Activated T-cell treated with anti-CD3 and anti-CD28 coated beads, Interleukin-2, amount 50 U/mL, for 72 hours (primary cell): ENCODE results near the gene ABHD17C. TPM values are rescaled to one million over a fixed set of nuclear protein-coding genes. Genes with fewer than 3 reads are reported as not detected.
"Not testable (repeated sequence)": the region's sequence is repeated elsewhere in the genome, so short reads cannot be mapped to it uniquely, and the experiment has no call there.

ENCODE experiments used
- ATAC-seq, 2 donors: fragments of 150-1000 bp; cut with Tn5 transposase; replicated peaks in 1 of 2; 2 replicates each; pipeline ENCODE4 v1.10.0; 2021; ENCODE audit warnings: moderate library complexity in 2 of 2, mild to moderate bottlenecking in 1 of 2
- DNase-seq, 2 donors: peaks; one replicate each; pipeline ENCODE4 v3.0.0; 2021 to 2022; ENCODE audit warnings: mixed read lengths in 1 of 2
- H3K27ac Mint-ChIP-seq: one replicate; pipeline ENCODE4 v1.8.0; 2022; ENCODE audit warnings: mild to moderate bottlenecking, moderate library complexity, mixed read lengths
- H3K27me3 Mint-ChIP-seq: one replicate; pipeline ENCODE4 v1.8.0; 2022; ENCODE audit warnings: low read depth, mixed read lengths
- H3K36me3 Mint-ChIP-seq, 2 donors: one replicate each; pipeline ENCODE4 v1.8.0; 2022; ENCODE audit warnings: mixed read lengths in 2 of 2, mild to moderate bottlenecking in 1 of 2; ENCODE audit not compliant: insufficient read depth in 2 of 2
- H3K4me1 Mint-ChIP-seq: one replicate; pipeline ENCODE4 v1.8.0; 2022; ENCODE audit warnings: low read depth, mixed read lengths
- H3K4me3 Mint-ChIP-seq, 2 donors: one replicate each; pipeline ENCODE4 v1.8.0; 2022; ENCODE audit warnings: mild to moderate bottlenecking in 2 of 2, mixed read lengths in 2 of 2, moderate library complexity in 2 of 2
- H3K9me3 Mint-ChIP-seq, 2 donors: one replicate each; pipeline ENCODE4 v1.8.0; 2022; ENCODE audit warnings: mixed read lengths in 2 of 2
- total RNA-seq, 2 donors: library from RNA; stranded (reverse); gene quantifications; one replicate each; pipeline ENCODE4 v1.2.3, GENCODE V29; 2022

The ABHD17C gene
- total RNA-seq, 2 donors from 2014 or later, result 7.0 to 9.1 TPM

DNA sequence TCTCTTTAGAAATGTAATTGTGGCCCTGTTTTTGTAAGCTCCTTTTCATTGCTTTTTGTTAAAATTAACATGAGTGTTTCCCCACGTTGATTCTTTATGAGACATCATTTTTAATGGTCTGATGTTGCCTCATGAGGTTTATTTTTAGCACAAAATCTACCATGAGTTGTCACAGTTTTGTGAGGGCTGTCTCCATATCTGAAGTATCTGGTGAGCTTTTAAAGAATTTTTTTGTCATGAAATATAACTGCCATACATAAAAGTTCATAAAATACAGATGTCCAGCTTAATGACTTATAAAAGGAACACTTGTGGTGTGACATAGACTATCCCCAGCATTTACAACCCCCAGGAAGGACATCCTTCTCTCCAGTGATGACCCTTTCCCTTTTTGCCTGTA is 49.7 kb downstream of the ABHD17C start:
- Mint-ChIP-seq H3K27me3 (no peaks in the 10 kb centered on the region), H3K9me3 (peaks cover 0 to 2% of the 10 kb centered on the region in 2 donors), H3K27ac (no peak overlapping the region), H3K4me3 (no peak overlapping the region), H3K4me1 (no peaks in the 10 kb centered on the region), H3K36me3 (peaks cover 2 to 5% of the 10 kb centered on the region in 2 donors)
- ATAC-seq (no peak), DNase-seq (no peak)

GRCh38 chr15:80745888-80746287 is 50.8 kb downstream of the ABHD17C start:
- no peak for ATAC-seq
- peaks cover 0 to 2% of the 10 kb centered on the region in 2 donors for H3K9me3 Mint-ChIP-seq
- no peaks in the 10 kb centered on the region for H3K27me3 Mint-ChIP-seq
- no peak for DNase-seq
- peaks cover 3 to 5% of the 10 kb centered on the region in 2 donors for H3K36me3 Mint-ChIP-seq
- peak overlapping the region; percentile 94 for H3K27ac Mint-ChIP-seq
- H3K4me1 Mint-ChIP-seq, result no peaks in the 10 kb centered on the region
- H3K4me3 Mint-ChIP-seq, result no peak overlapping the region

DNA sequence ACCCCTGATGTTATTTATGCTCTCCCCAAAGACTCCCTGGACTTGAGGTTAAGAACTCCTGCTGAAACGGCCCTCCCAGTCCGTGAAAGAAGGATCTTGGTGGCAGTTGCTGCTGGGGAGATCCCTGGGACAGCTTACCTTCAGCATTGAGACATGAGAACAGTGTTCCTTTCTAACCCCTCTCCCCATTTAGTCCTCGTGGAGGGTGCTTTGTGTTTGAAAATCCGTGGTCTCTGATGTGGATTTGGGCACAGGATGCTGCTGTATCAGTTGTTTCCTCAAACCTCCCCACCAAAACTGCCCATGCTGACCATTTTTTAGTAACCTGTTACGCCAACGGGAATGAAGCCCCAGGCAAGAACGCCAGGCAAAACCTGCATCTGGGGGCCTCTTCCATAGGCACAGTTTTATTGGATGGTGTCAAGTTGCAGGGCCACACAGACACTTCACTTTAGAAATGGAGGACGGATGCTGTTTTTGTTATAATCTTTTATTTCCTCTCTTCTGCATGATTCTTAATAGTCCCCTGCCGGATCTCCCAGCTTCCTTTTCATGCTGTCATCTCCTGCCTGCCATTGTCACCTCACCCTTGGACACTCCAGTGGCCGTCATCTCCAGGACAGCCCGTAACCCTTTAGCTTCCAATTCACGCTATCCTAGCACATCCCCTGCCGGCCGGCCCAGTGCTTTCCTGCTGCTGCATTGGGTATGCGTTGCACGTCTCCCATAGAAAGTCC is 52.4 kb downstream of the ABHD17C start:
- H3K27me3 Mint-ChIP-seq, result no peaks in the 10 kb centered on the region
- H3K9me3 Mint-ChIP-seq, result peaks cover 0 to 2% of the 10 kb centered on the region in 2 donors
- H3K36me3 Mint-ChIP-seq, result peaks cover 3 to 5% of the 10 kb centered on the region in 2 donors
- no peaks in the 10 kb centered on the region for H3K4me1 Mint-ChIP-seq
- ATAC-seq (no peak), DNase-seq (no peak)
- no peak overlapping the region for H3K27ac Mint-ChIP-seq
- H3K4me3 Mint-ChIP-seq, result no peak overlapping the region

- no peak overlapping the region for H3K27ac Mint-ChIP-seq
- no peaks in the 10 kb centered on the region for H3K27me3 Mint-ChIP-seq
- H3K36me3 Mint-ChIP-seq, result peaks cover 3 to 5% of the 10 kb centered on the region in 2 donors
- no peak overlapping the region for H3K4me3 Mint-ChIP-seq
- ATAC-seq, result no peak
- no peaks in the 10 kb centered on the region for H3K4me1 Mint-ChIP-seq
- DNase-seq, result no peak
- H3K9me3 Mint-ChIP-seq, result peaks cover 0 to 2% of the 10 kb centered on the region in 2 donors
Measured at GRCh38 chr15:80749589-80749988, 54.5 kb downstream of the ABHD17C start.

DNA sequence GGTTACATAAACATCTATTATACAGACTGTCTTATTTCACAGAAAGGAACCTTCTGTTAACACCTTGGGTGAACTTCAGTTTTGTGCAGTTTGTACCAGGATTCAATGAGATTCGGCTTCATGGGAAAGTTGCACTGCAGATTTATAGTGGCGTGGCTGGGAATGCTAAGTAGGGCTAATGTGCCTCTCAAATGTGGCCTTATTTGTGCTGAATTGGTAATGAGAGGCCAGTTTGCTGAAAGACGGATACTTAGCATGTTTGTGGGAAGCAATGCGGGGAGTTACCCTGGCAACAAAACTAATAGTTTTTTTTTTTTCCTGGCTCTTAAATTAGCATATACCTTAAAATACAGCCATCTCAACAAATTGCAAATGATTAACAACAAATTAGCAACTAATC is 55.5 kb downstream of the ABHD17C start:
- ATAC-seq, result no peak
- DNase-seq, result no peak
- H3K27ac Mint-ChIP-seq, result no peak overlapping the region
- H3K9me3 Mint-ChIP-seq, result peaks cover 0 to 2% of the 10 kb centered on the region in 2 donors
- no peaks in the 10 kb centered on the region for H3K27me3 Mint-ChIP-seq
- peaks cover under 1% of the 10 kb centered on the region for H3K4me1 Mint-ChIP-seq
- no peak overlapping the region for H3K4me3 Mint-ChIP-seq
- H3K36me3 Mint-ChIP-seq, result peaks cover 3 to 5% of the 10 kb centered on the region in 2 donors

DNA sequence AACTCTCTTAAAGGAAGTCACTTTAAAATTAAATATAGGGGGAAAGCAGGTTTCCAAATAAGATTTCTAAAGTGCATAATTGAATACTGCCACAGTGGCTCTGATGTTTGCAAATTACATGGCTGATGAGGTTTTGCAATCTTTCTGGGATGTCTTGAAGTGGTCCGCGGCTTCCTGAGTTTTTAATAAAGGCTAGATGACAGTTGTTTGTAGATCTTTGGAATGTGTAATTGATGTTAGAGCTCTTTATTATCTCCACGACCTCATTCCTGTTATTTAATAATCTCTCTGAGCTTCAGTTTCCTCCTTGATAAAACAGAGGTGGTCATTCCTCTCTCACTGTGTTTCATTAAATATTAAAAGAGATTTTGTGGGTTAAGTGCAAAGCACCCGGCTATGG is 57.1 kb downstream of the ABHD17C start:
- DNase-seq (no peak), ATAC-seq (no peak)
- Mint-ChIP-seq H3K27ac (no peak overlapping the region), H3K27me3 (no peaks in the 10 kb centered on the region), H3K36me3 (peaks cover 3% of the 10 kb centered on the region in 2 donors), H3K9me3 (no peaks in the 10 kb centered on the region), H3K4me3 (no peak overlapping the region), H3K4me1 (peaks cover 5% of the 10 kb centered on the region)

DNA sequence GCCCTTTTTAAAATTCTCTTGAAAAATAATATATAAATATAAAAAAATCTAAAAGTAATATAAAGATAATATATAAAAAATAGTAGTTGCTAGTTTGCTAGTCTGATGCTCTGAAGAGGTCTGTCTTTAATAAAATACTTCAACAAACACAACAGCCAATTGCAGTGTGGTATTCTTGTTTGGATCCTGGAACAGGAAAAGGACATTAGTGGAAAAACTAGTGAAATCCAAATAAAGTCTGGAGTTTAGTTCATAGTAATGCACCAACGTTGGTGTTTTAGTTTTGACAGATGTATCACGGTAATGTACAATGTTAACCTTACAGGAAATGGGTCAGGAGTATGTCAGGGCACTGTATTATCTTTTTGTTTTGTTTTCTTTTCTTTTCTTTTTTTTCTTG is 58.1 kb downstream of the ABHD17C start:
- Mint-ChIP-seq H3K27me3 (no peaks in the 10 kb centered on the region), H3K4me1 (peaks cover 5% of the 10 kb centered on the region), H3K9me3 (no peaks in the 10 kb centered on the region), H3K27ac (peak overlapping the region; percentile 20), H3K36me3 (peaks cover 0 to 3% of the 10 kb centered on the region in 2 donors), H3K4me3 (no peak overlapping the region)
- ATAC-seq (no peak), DNase-seq (no peak)

DNA sequence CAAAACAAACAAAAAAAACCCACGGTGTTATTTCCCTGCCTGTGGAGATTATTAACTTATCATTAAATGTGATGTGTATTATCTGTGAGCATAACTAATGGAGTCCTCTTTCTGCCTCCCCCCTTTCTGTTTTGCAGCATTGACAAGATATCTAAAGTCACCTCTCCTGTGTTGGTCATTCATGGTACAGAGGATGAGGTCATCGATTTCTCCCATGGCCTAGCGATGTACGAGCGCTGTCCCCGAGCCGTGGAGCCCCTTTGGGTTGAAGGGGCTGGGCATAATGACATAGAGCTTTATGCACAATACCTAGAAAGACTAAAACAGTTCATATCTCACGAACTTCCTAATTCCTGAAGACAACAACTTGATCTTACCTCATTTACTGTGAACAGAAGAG is 58.9 kb downstream of the ABHD17C start:
- DNase-seq (no peak), ATAC-seq (no peak)
- Mint-ChIP-seq H3K9me3 (no peaks in the 10 kb centered on the region), H3K4me1 (peaks cover 5% of the 10 kb centered on the region), H3K27me3 (no peaks in the 10 kb centered on the region), H3K27ac (peak overlapping the region; percentile 20), H3K4me3 (no peak overlapping the region), H3K36me3 (peaks cover 0 to 3% of the 10 kb centered on the region in 2 donors)

DNA sequence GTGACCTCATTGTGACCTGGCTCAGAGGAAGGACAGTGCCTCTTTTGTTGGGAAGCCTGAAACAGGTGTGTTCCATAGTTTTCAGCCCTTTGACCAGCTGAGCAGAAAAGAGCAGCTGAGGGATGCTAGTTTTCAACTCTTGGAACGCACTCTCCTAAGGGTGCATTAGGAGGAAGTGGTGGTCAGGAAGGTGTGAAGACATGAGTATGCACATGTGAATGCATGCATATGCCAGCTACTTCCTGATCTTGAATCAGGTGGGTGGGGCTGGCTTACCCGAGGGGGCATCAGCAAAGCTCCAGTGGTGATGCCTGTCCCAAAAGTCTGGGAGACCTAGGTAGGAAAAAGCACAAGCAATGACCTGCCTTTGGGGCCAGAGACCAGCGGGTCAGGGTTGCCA is 60.8 kb downstream of the ABHD17C start:
- H3K4me1 Mint-ChIP-seq, result peaks cover 5% of the 10 kb centered on the region
- H3K9me3 Mint-ChIP-seq, result no peaks in the 10 kb centered on the region
- H3K27ac Mint-ChIP-seq, result no peak overlapping the region
- no peaks in the 10 kb centered on the region for H3K36me3 Mint-ChIP-seq
- DNase-seq, result no peak
- no peaks in the 10 kb centered on the region for H3K27me3 Mint-ChIP-seq
- ATAC-seq, result no peak
- H3K4me3 Mint-ChIP-seq, result no peak overlapping the region

- Mint-ChIP-seq H3K9me3 (no peaks in the 10 kb centered on the region), H3K27ac (no peak overlapping the region), H3K27me3 (no peaks in the 10 kb centered on the region), H3K4me3 (no peak overlapping the region), H3K36me3 (no peaks in the 10 kb centered on the region), H3K4me1 (peaks cover 5% of the 10 kb centered on the region)
- DNase-seq, result no peak
- ATAC-seq, result no peak
Measured at GRCh38 chr15:80758130-80758745, 63.1 kb downstream of the ABHD17C start.

GRCh38 chr15:80760960-80761359 is 65.8 kb downstream of the ABHD17C start:
- ATAC-seq, result no peak
- Mint-ChIP-seq H3K36me3 (no peaks in the 10 kb centered on the region), H3K4me1 (peaks cover under 1% of the 10 kb centered on the region), H3K4me3 (no peak overlapping the region), H3K27ac (no peak overlapping the region), H3K27me3 (no peaks in the 10 kb centered on the region), H3K9me3 (no peaks in the 10 kb centered on the region)
- no peak for DNase-seq

GRCh38 chr15:80761754-80762153 is 66.6 kb downstream of the ABHD17C start:
- H3K27ac Mint-ChIP-seq, result no peak overlapping the region
- H3K27me3 Mint-ChIP-seq, result no peaks in the 10 kb centered on the region
- no peak for ATAC-seq
- H3K36me3 Mint-ChIP-seq, result no peaks in the 10 kb centered on the region
- H3K4me3 Mint-ChIP-seq, result no peak overlapping the region
- H3K4me1 Mint-ChIP-seq, result no peaks in the 10 kb centered on the region
- no peaks in the 10 kb centered on the region for H3K9me3 Mint-ChIP-seq
- DNase-seq, result no peak

DNA sequence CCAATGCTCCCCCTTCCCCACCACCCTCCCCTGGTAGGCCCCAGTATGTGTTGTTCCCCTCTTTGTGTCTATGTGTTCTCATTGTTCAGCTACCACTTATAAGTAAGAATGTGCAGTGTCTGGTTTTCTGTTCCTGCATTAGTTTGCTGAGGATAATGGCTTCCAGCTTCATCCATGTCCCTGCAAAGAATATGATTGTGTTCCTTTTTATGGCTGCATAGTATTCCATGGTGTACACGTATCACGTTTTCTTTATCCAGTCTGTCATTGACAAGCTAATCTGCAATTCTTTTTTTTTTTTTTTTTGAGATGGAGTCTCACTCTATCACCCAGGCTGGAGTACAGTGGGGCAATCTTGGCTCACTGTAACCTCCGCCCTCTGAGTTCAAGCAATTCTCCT is 68.1 kb downstream of the ABHD17C start:
- DNase-seq, H3K4me1 Mint-ChIP-seq, ATAC-seq, H3K36me3 Mint-ChIP-seq, H3K27ac Mint-ChIP-seq, H3K4me3 Mint-ChIP-seq, H3K27me3 Mint-ChIP-seq, H3K9me3 Mint-ChIP-seq: not testable (repeated sequence)

DNA sequence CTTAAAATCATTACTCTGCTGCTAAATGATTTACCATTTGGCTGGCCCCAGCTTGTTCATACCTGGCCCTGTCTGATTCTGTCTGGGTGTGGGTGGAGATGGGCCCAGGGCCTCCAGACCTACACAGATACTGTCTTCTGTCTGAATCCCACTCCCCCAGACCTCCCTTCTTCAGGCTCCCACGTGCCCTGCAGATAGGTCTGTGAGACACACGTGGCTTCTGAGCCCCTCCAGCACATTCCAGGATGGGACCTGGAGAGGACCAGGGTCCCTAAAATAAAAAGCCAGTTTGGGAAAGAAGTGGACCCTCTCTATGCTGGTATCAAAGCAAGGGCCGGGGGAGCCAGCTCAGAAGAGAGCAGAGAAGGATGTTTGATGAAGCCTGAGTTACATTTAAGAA is 69.4 kb downstream of the ABHD17C start:
- no peak for DNase-seq
- Mint-ChIP-seq H3K4me3 (no peak overlapping the region), H3K27me3 (peaks cover 11% of the 10 kb centered on the region), H3K36me3 (no peaks in the 10 kb centered on the region), H3K4me1 (no peaks in the 10 kb centered on the region), H3K27ac (no peak overlapping the region), H3K9me3 (no peaks in the 10 kb centered on the region)
- ATAC-seq, result no peak
